OCI-LY3 (cell line): ENCODE results near the gene PLCB1.

Experiments used
- EZH2phosphoT487 ChIP-seq: fragments of 200-600 bp; shearing (Covaris generic); IDR thresholded peaks from 2 replicates; pipeline ENCODE4 v1.6.1; 2018; ENCODE audit warnings: antibody characterized with exemption, mixed run types, low read depth
- TF ChIP-seq, protein P1 (sequence below): fragments of 200-600, 300-600 bp; sonication (generic); IDR thresholded peaks from 2 replicates; pipeline ENCODE4 v1.5.1; 2014; ENCODE audit warnings: antibody characterized with exemption, low read length, low read depth

DNA sequence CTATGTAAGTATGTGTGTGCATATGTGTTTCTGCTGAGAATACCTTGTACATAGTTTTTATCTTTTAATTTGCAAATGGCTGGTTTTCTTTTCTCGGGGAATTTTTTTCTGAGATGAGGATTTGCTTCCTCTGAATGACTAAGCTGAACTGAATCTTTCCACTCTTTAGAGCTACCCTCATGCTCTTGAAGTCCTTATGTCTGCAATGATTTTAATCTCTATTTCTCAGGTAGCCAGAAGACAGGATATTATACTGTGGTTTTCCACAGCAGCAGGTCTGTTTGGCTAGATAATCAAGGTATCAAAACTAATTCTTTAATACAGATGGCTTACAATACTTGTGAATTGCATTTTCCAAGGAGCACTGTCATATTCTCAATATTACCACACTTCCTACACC, 114.7 kb downstream of the PLCB1 start:
- no peak for TF ChIP-seq EZH2phosphoT487
- TF ChIP-seq, protein P1, sequence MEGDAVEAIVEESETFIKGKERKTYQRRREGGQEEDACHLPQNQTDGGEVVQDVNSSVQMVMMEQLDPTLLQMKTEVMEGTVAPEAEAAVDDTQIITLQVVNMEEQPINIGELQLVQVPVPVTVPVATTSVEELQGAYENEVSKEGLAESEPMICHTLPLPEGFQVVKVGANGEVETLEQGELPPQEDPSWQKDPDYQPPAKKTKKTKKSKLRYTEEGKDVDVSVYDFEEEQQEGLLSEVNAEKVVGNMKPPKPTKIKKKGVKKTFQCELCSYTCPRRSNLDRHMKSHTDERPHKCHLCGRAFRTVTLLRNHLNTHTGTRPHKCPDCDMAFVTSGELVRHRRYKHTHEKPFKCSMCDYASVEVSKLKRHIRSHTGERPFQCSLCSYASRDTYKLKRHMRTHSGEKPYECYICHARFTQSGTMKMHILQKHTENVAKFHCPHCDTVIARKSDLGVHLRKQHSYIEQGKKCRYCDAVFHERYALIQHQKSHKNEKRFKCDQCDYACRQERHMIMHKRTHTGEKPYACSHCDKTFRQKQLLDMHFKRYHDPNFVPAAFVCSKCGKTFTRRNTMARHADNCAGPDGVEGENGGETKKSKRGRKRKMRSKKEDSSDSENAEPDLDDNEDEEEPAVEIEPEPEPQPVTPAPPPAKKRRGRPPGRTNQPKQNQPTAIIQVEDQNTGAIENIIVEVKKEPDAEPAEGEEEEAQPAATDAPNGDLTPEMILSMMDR: no peak
